ENCODE results near the gene LACC1.

Gene LACC1

GRCh38 chr13:43877766-43878165 is 1.9 kb upstream of the LACC1 start:
- Histone ChIP-seq H3K4me2 (ENCODE audit: low read length) (no peak overlapping the region), H2AFZ (ENCODE audit: insufficient read depth, low read length, poor library complexity) (no peak overlapping the region), H3K9me3 (ENCODE audit: insufficient read depth, low read depth, low read length) (no peaks in the 10 kb centered on the region), H3K27ac (ENCODE audit: low read depth, low read length) (no peak overlapping the region), H3K18ac (ENCODE audit: low read length) (no peak overlapping the region), H4K8ac (ENCODE audit: low read depth, low read length) (no peak overlapping the region), H3K9ac (ENCODE audit: low read length) (no peak overlapping the region), H3K14ac (ENCODE audit: low read length) (no peak overlapping the region), H3K79me2 (ENCODE audit: control insufficient read depth, insufficient read depth, low read length, poor library complexity) (peaks cover 10% of the 10 kb centered on the region), H3K4ac (ENCODE audit: low read depth, low read length) (no peak overlapping the region), H3K4me1 (ENCODE audit: control insufficient read depth in 1 of 2, insufficient read depth in 2 of 2, low read length in 2 of 2) (peaks cover 5 to 6% of the 10 kb centered on the region in 2 experiments), H2BK5ac (ENCODE audit: low read depth, low read length, poor library complexity) (no peak overlapping the region), H3K23ac (ENCODE audit: low read length) (no peak overlapping the region), H3K36me3 (ENCODE audit: control insufficient read depth in 1 of 2, insufficient read depth in 2 of 2, low read length in 2 of 2) (no peaks in the 10 kb centered on the region), H4K12ac (ENCODE audit: low read depth, low read length) (no peak overlapping the region), H4K91ac (ENCODE audit: low read depth, low read length) (no peak overlapping the region), H3K4me3 (ENCODE audit: low read depth, low read length) (no peak overlapping the region), H2BK120ac (ENCODE audit: insufficient read depth, low read length, poor library complexity) (no peak overlapping the region), H3K79me1 (ENCODE audit: low read length) (peaks cover 15% of the 10 kb centered on the region), H2BK12ac (ENCODE audit: low read length) (no peak overlapping the region), H3K27me3 (ENCODE audit: insufficient read depth, low read length) (no peaks in the 10 kb centered on the region), H2AK5ac (ENCODE audit: low read length) (no peak overlapping the region)
- no CpG with 5 or more reads among the region's 1 CpG for WGBS (ENCODE audit: extremely low coverage, insufficient coverage, insufficient read length)
- no peak for DNase-seq

GRCh38 chr13:43878892-43879754 is 581 bp upstream of the LACC1 start, which contains the start of gene CCDC122:
Gene CCDC122, minus strand, starts transcription at chr13:43879740. Its CDS starts 10,364 bp downstream, at chr13:43869376.
- Histone ChIP-seq H2BK5ac (ENCODE audit: low read depth, low read length, poor library complexity) (peak within 1 kb of the TSS; percentile 84), H3K27me3 (ENCODE audit: insufficient read depth, low read length) (no peaks in the 10 kb centered on the region), H3K27ac (ENCODE audit: low read depth, low read length) (peak within 1 kb of the TSS; percentile 77), H3K9ac (ENCODE audit: low read length) (peak within 1 kb of the TSS; percentile 81), H2BK120ac (ENCODE audit: insufficient read depth, low read length, poor library complexity) (peak within 1 kb of the TSS; percentile 86), H3K79me2 (ENCODE audit: control insufficient read depth, insufficient read depth, low read length, poor library complexity) (peaks cover 10% of the 10 kb centered on the region), H3K4me3 (ENCODE audit: low read depth, low read length) (peak within 1 kb of the TSS; percentile 89), H2AK5ac (ENCODE audit: low read length) (peak within 1 kb of the TSS; percentile 41), H3K23ac (ENCODE audit: low read length) (no peak within 1 kb of the TSS), H3K9me3 (ENCODE audit: insufficient read depth, low read depth, low read length) (no peaks in the 10 kb centered on the region), H4K12ac (ENCODE audit: low read depth, low read length) (peak within 1 kb of the TSS; percentile 94), H3K18ac (ENCODE audit: low read length) (peak within 1 kb of the TSS; percentile 95), H3K14ac (ENCODE audit: low read length) (peak within 1 kb of the TSS; percentile 95), H4K91ac (ENCODE audit: low read depth, low read length) (peak within 1 kb of the TSS; percentile 91), H3K4me1 (ENCODE audit: control insufficient read depth in 1 of 2, insufficient read depth in 2 of 2, low read length in 2 of 2) (peaks cover 5 to 6% of the 10 kb centered on the region in 2 experiments), H3K36me3 (ENCODE audit: control insufficient read depth in 1 of 2, insufficient read depth in 2 of 2, low read length in 2 of 2) (no peaks in the 10 kb centered on the region), H3K79me1 (ENCODE audit: low read length) (peaks cover 15% of the 10 kb centered on the region), H3K4ac (ENCODE audit: low read depth, low read length) (peak within 1 kb of the TSS; percentile 82), H4K8ac (ENCODE audit: low read depth, low read length) (peak within 1 kb of the TSS; percentile 97), H3K4me2 (ENCODE audit: low read length) (peak within 1 kb of the TSS; percentile 71), H2AFZ (ENCODE audit: insufficient read depth, low read length, poor library complexity) (peak within 1 kb of the TSS; percentile 92), H2BK12ac (ENCODE audit: low read length) (peak within 1 kb of the TSS; percentile 90)
- peak; percentile 94 to 95 for DNase-seq
- WGBS (ENCODE audit: extremely low coverage, insufficient coverage, insufficient read length): no CpG with 5 or more reads among the region's 78 CpGs

GRCh38 chr13:43880214-43880855 is 631 bp downstream of the LACC1 start:
- Histone ChIP-seq H3K27ac (ENCODE audit: low read depth, low read length) (no peak overlapping the region), H2BK120ac (ENCODE audit: insufficient read depth, low read length, poor library complexity) (peak overlapping the region; percentile 86), H2BK5ac (ENCODE audit: low read depth, low read length, poor library complexity) (peak overlapping the region; percentile 39), H3K79me1 (ENCODE audit: low read length) (peaks cover 15% of the 10 kb centered on the region), H3K4me3 (ENCODE audit: low read depth, low read length) (peak overlapping the region; percentile 89), H3K4me2 (ENCODE audit: low read length) (peak overlapping the region; percentile 71), H2BK12ac (ENCODE audit: low read length) (peak overlapping the region; percentile 90), H3K4me1 (ENCODE audit: control insufficient read depth in 1 of 2, insufficient read depth in 2 of 2, low read length in 2 of 2) (peaks cover 5 to 6% of the 10 kb centered on the region in 2 experiments), H3K9me3 (ENCODE audit: insufficient read depth, low read depth, low read length) (no peaks in the 10 kb centered on the region), H3K9ac (ENCODE audit: low read length) (no peak overlapping the region), H3K18ac (ENCODE audit: low read length) (peak overlapping the region; percentile 95), H3K36me3 (ENCODE audit: control insufficient read depth in 1 of 2, insufficient read depth in 2 of 2, low read length in 2 of 2) (no peaks in the 10 kb centered on the region), H3K27me3 (ENCODE audit: insufficient read depth, low read length) (no peaks in the 10 kb centered on the region), H4K12ac (ENCODE audit: low read depth, low read length) (peak overlapping the region; percentile 80), H2AFZ (ENCODE audit: insufficient read depth, low read length, poor library complexity) (peak overlapping the region; percentile 92), H3K4ac (ENCODE audit: low read depth, low read length) (peak overlapping the region; percentile 60), H4K8ac (ENCODE audit: low read depth, low read length) (peak overlapping the region; percentile 93), H4K91ac (ENCODE audit: low read depth, low read length) (peak overlapping the region; percentile 91), H3K23ac (ENCODE audit: low read length) (no peak overlapping the region), H3K14ac (ENCODE audit: low read length) (peak overlapping the region; percentile 88), H2AK5ac (ENCODE audit: low read length) (no peak overlapping the region), H3K79me2 (ENCODE audit: control insufficient read depth, insufficient read depth, low read length, poor library complexity) (peaks cover 10% of the 10 kb centered on the region)
- no CpG with 5 or more reads among the region's 15 CpGs for WGBS (ENCODE audit: extremely low coverage, insufficient coverage, insufficient read length)
- peak in 1 of 2 donors; percentile 23 for DNase-seq

GRCh38 chr13:43880926-43881325 is 1.2 kb downstream of the LACC1 start:
- Histone ChIP-seq H2AFZ (ENCODE audit: insufficient read depth, low read length, poor library complexity) (no peak overlapping the region), H3K4me3 (ENCODE audit: low read depth, low read length) (no peak overlapping the region), H3K9me3 (ENCODE audit: insufficient read depth, low read depth, low read length) (no peaks in the 10 kb centered on the region), H3K27me3 (ENCODE audit: insufficient read depth, low read length) (no peaks in the 10 kb centered on the region), H3K4ac (ENCODE audit: low read depth, low read length) (no peak overlapping the region), H3K18ac (ENCODE audit: low read length) (no peak overlapping the region), H2AK5ac (ENCODE audit: low read length) (no peak overlapping the region), H3K79me1 (ENCODE audit: low read length) (peaks cover 15% of the 10 kb centered on the region), H4K8ac (ENCODE audit: low read depth, low read length) (no peak overlapping the region), H4K91ac (ENCODE audit: low read depth, low read length) (no peak overlapping the region), H3K27ac (ENCODE audit: low read depth, low read length) (no peak overlapping the region), H3K14ac (ENCODE audit: low read length) (no peak overlapping the region), H2BK5ac (ENCODE audit: low read depth, low read length, poor library complexity) (no peak overlapping the region), H3K36me3 (ENCODE audit: control insufficient read depth in 1 of 2, insufficient read depth in 2 of 2, low read length in 2 of 2) (no peaks in the 10 kb centered on the region), H3K4me2 (ENCODE audit: low read length) (no peak overlapping the region), H3K9ac (ENCODE audit: low read length) (no peak overlapping the region), H3K4me1 (ENCODE audit: control insufficient read depth in 1 of 2, insufficient read depth in 2 of 2, low read length in 2 of 2) (peaks cover 5 to 6% of the 10 kb centered on the region in 2 experiments), H2BK120ac (ENCODE audit: insufficient read depth, low read length, poor library complexity) (no peak overlapping the region), H3K23ac (ENCODE audit: low read length) (no peak overlapping the region), H4K12ac (ENCODE audit: low read depth, low read length) (no peak overlapping the region), H3K79me2 (ENCODE audit: control insufficient read depth, insufficient read depth, low read length, poor library complexity) (peaks cover 10% of the 10 kb centered on the region), H2BK12ac (ENCODE audit: low read length) (no peak overlapping the region)
- DNase-seq: no peak

All from trophoblast cell (in vitro differentiated cells and primary cell).